ENCODE results near the gene ITGA3. TPM values are rescaled to one million over a fixed set of nuclear protein-coding genes. Genes with fewer than 3 reads are reported as not detected.
"Not testable (repeated sequence)": the region's sequence is repeated elsewhere in the genome, so short reads cannot be mapped to it uniquely, and the experiment has no call there.

ITGA3 gene
- total RNA-seq, 2 donors from 2014 or later = 16.6 to 21.7 TPM

DNA sequence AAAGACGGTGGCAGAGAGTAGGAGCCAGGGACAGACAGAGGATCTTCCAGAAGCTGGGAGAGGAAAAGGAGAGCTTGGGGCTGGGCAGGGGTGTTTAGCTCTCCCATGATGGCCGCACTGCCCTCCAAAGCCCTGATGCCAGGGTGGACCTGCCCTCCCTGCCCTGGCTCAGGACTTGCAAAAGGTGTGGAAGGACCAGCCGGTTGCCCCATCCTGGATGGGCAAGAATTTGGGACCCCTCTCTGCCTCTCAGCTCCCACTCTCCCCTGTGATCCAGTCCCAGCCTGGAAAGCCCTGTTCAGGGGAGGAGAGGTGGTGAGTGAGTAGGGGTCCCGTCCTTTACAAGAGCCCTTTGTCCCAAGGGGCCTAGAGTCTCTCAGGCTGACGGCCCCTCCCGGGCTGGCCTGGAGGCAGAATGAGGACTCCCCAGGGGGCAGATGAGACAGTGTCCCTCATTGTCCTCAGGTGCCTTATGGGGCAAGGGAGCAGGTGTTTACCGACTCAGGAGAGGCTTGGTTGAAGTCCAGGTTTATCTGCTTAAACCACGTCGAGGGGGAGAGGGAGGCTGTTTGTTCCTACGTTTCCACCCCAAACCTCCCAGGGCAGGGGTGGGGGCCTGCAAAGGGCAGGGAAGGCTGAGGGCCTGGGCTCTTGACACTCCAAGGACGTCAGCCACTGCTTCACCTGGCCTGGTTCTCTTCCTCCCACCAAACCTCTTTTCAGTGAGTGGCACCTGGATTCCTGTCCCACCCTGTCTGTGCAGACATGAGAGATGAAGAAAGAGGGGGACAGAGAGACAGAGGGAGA lies 19.3 kb upstream of the ITGA3 start:
- Histone ChIP-seq H3K9me3 (ENCODE audit: control insufficient read depth, low read length) (no peaks in the 10 kb centered on the region), H3K27me3 (ENCODE audit: control insufficient read depth, insufficient read depth, low read length, poor library complexity, severe bottlenecking) (no peaks in the 10 kb centered on the region), H3K27ac (ENCODE audit: low read depth, low read length) (no peak overlapping the region), H3K4me1 (ENCODE audit: control insufficient read depth, insufficient read depth, low read length) (peaks cover 16% of the 10 kb centered on the region), H3K9ac (ENCODE audit: extremely low read depth, low read length, poor library complexity, severe bottlenecking) (no peak overlapping the region), H3K4me3 (ENCODE audit: low read length) (no peak overlapping the region), H3K36me3 (ENCODE audit: control insufficient read depth, insufficient read depth, low read length) (no peaks in the 10 kb centered on the region)
- Mint-ChIP-seq H3K4me3 (peak overlapping the region; percentile 12), H3K9me3 (no peaks in the 10 kb centered on the region), H3K4me1 (peaks cover 32% of the 10 kb centered on the region), H3K27ac (peak overlapping the region; percentile 11), H3K36me3 (ENCODE audit: low read depth) (no peaks in the 10 kb centered on the region), H3K27me3 (ENCODE audit: insufficient read depth) (peaks cover 5% of the 10 kb centered on the region)
- WGBS, 2 experiments (ENCODE audit: insufficient coverage in 1 of 2, insufficient read length in 1 of 2) = 61 to 75% methylated on average over 6 to 11 of the region's 11 CpGs
- no peak for DNase-seq
- TF ChIP-seq, protein P1, sequence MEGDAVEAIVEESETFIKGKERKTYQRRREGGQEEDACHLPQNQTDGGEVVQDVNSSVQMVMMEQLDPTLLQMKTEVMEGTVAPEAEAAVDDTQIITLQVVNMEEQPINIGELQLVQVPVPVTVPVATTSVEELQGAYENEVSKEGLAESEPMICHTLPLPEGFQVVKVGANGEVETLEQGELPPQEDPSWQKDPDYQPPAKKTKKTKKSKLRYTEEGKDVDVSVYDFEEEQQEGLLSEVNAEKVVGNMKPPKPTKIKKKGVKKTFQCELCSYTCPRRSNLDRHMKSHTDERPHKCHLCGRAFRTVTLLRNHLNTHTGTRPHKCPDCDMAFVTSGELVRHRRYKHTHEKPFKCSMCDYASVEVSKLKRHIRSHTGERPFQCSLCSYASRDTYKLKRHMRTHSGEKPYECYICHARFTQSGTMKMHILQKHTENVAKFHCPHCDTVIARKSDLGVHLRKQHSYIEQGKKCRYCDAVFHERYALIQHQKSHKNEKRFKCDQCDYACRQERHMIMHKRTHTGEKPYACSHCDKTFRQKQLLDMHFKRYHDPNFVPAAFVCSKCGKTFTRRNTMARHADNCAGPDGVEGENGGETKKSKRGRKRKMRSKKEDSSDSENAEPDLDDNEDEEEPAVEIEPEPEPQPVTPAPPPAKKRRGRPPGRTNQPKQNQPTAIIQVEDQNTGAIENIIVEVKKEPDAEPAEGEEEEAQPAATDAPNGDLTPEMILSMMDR (conservative IDR thresholded peaks at IDR 0.05) = no peak

DNA sequence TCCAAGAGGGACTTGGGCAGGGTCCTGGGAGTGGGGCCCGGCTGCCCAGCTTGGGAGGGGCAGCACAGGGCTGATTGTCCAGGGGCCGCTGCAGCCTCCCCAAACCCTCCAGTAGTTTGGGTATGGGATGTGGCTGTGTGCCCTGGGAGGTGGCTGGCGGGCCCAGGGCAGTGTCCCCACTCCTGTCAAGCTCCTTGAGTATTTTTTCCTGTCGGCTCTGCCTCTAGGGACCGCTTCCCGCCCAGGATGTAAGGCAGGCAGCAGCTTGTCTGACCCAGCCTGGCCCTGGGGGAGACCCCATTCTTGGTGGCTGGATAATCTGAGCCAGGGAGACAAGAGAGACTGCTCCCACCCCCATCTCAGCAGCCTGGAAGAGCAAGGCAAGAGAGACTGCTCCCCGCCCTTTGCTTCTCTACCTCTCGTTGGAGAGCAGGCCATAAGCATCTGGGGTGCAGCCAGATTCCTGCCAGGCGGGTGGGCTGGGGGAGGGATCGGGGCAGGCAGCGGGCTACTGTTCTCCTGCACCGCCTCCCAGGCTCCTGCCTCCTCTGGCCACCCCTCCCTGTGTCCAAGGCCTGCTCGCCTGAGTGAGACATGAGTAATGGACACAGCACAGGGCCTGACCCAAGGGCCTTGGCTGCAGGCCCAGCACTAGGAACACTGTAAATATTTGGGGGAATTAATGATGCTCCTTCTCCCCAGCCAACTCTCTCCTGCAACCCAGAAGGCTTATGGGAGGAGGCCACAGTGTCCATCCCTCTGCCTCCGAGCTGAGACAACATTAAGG lies 18.4 kb upstream of the ITGA3 start:
- no peak overlapping the region for H3K4me3 ChIP-seq (ENCODE audit: low read length)
- Mint-ChIP-seq H3K4me3 (peak overlapping the region; percentile 12), H3K27me3 (ENCODE audit: insufficient read depth) (peaks cover 5% of the 10 kb centered on the region), H3K36me3 (ENCODE audit: low read depth) (no peaks in the 10 kb centered on the region), H3K9me3 (no peaks in the 10 kb centered on the region), H3K27ac (no peak overlapping the region), H3K4me1 (peaks cover 32% of the 10 kb centered on the region)
- no peak overlapping the region for H3K9ac ChIP-seq (ENCODE audit: extremely low read depth, low read length, poor library complexity, severe bottlenecking)
- no peak overlapping the region for H3K27ac ChIP-seq (ENCODE audit: low read depth, low read length)
- no peak for DNase-seq
- 89 to 100% methylated on average over 1 to 14 of the region's 14 CpGs for WGBS, 2 experiments (ENCODE audit: insufficient coverage in 1 of 2, insufficient read length in 1 of 2)
- TF ChIP-seq, protein P1 (conservative IDR thresholded peaks at IDR 0.05) = no peak
- no peaks in the 10 kb centered on the region for H3K36me3 ChIP-seq (ENCODE audit: control insufficient read depth, insufficient read depth, low read length)
- H3K4me1 ChIP-seq (ENCODE audit: control insufficient read depth, insufficient read depth, low read length) = peaks cover 16% of the 10 kb centered on the region
- H3K9me3 ChIP-seq (ENCODE audit: control insufficient read depth, low read length) = no peaks in the 10 kb centered on the region
- H3K27me3 ChIP-seq (ENCODE audit: control insufficient read depth, insufficient read depth, low read length, poor library complexity, severe bottlenecking) = no peaks in the 10 kb centered on the region

- Mint-ChIP-seq H3K27ac (no peak overlapping the region), H3K9me3 (no peaks in the 10 kb centered on the region), H3K4me3 (no peak overlapping the region), H3K4me1 (peaks cover 31% of the 10 kb centered on the region), H3K27me3 (ENCODE audit: insufficient read depth) (peaks cover 8% of the 10 kb centered on the region), H3K36me3 (ENCODE audit: low read depth) (no peaks in the 10 kb centered on the region)
- Histone ChIP-seq H3K4me1 (ENCODE audit: control insufficient read depth, insufficient read depth, low read length) (peaks cover 16% of the 10 kb centered on the region), H3K36me3 (ENCODE audit: control insufficient read depth, insufficient read depth, low read length) (no peaks in the 10 kb centered on the region), H3K9ac (ENCODE audit: extremely low read depth, low read length, poor library complexity, severe bottlenecking) (no peak overlapping the region), H3K27ac (ENCODE audit: low read depth, low read length) (no peak overlapping the region), H3K9me3 (ENCODE audit: control insufficient read depth, low read length) (no peaks in the 10 kb centered on the region), H3K27me3 (ENCODE audit: control insufficient read depth, insufficient read depth, low read length, poor library complexity, severe bottlenecking) (no peaks in the 10 kb centered on the region), H3K4me3 (ENCODE audit: low read length) (no peak overlapping the region)
- DNase-seq = no peak
- TF ChIP-seq, protein P1 (conservative IDR thresholded peaks at IDR 0.05) = no peak
- WGBS, 2 experiments (ENCODE audit: insufficient coverage in 1 of 2, insufficient read length in 1 of 2) = 94 to 100% methylated on average over 1 to 4 of the region's 4 CpGs
Observed at GRCh38 chr17:50039058-50039457, 16.9 kb upstream of the ITGA3 start.

DNA sequence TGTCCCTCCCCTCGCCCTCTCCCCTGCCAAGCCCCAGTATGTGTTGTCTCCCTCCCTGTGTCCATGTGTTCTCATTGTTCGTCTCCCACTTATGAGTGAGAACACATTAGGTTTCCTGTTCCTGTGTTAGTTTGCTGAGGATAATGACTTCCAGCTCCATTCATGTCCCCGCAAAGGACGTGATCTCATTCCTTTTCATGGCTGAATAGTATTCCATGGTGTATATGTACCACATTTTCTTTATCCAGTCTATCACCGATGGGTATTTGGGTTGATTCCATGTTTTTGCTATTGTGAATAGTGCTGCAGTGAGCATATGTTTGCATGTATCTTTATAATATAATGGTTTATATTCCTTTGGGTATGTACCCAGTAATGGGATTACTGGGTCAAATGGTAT lies 15.4 kb upstream of the ITGA3 start:
- H3K4me3 ChIP-seq (ENCODE audit: low read length); H3K9me3 ChIP-seq (ENCODE audit: control insufficient read depth, low read length); H3K9ac ChIP-seq (ENCODE audit: extremely low read depth, low read length, poor library complexity, severe bottlenecking); DNase-seq; H3K36me3 Mint-ChIP-seq (ENCODE audit: low read depth); H3K36me3 ChIP-seq (ENCODE audit: control insufficient read depth, insufficient read depth, low read length); H3K4me3 Mint-ChIP-seq; H3K9me3 Mint-ChIP-seq; H3K27me3 ChIP-seq (ENCODE audit: control insufficient read depth, insufficient read depth, low read length, poor library complexity, severe bottlenecking); H3K27ac Mint-ChIP-seq; H3K27ac ChIP-seq (ENCODE audit: low read depth, low read length): not testable (repeated sequence)
- 88 to 90% methylated on average over 4 to 5 of the region's 5 CpGs for WGBS, 2 experiments (ENCODE audit: insufficient coverage in 1 of 2, insufficient read length in 1 of 2)
- Mint-ChIP-seq H3K27me3 (ENCODE audit: insufficient read depth) (peaks cover 10% of the 10 kb centered on the region), H3K4me1 (peaks cover 16% of the 10 kb centered on the region)
- peaks cover 13% of the 10 kb centered on the region for H3K4me1 ChIP-seq (ENCODE audit: control insufficient read depth, insufficient read depth, low read length)

Measured in endodermal cell (in vitro differentiated cells).